Hepatocyte (in vitro differentiated cells): Measurements from ENCODE around the gene LUZP2.

Experiments
- CTCF ChIP-seq: fragments of 200-600 bp; sonication (generic); IDR thresholded peaks from 2 replicates; pipeline ENCODE4 v1.5.1; 2016; ENCODE audit warnings: antibody characterized with exemption, mild to moderate bottlenecking; ENCODE audit not compliant: poor library complexity
- EZH2 ChIP-seq: fragments of 200-600 bp; sonication (generic); IDR thresholded peaks from 2 replicates; pipeline ENCODE4 v1.6.1; 2016; ENCODE audit warnings: antibody characterized with exemption, mild to moderate bottlenecking, borderline replicate concordance

GRCh38 chr11:24489477-24489876 lies 7.4 kb upstream of the LUZP2 start:
- TF ChIP-seq CTCF: no peak
- no peak for TF ChIP-seq EZH2
